ENCODE data around the gene ATP9A.

GRCh38 chr20:51712501-51713212 is 55.5 kb downstream of the ATP9A start:
- TF ChIP-seq CREB1 (IDR thresholded peaks at IDR 0.05; ENCODE audit: low read depth): no peak
- TF ChIP-seq CHD2 (IDR thresholded peaks at IDR 0.05; ENCODE audit: borderline replicate concordance, low read depth, low read length): no peak
- no peak for TF ChIP-seq SIN3A (IDR thresholded peaks at IDR 0.05; ENCODE audit: low read depth, low read length)

Measured in GM12878 (cell line).